CD14-positive monocyte (primary cell): ENCODE data around the gene CIB4. TPM values are rescaled to one million over a fixed set of nuclear protein-coding genes. Genes with fewer than 3 reads are reported as not detected.

Experiments used
- DNase-seq, 3 donors: peaks; one replicate each; pipeline ENCODE4 v3.0.0-alpha.2; 2011 to 2022
- H2AFZ ChIP-seq: 2 replicates; pipeline ENCODE4 v1.6.0; 2012; ENCODE audit warnings: mild to moderate bottlenecking, low read depth, low read length, inconsistent platforms; ENCODE audit not compliant: insufficient read depth, poor library complexity, severe bottlenecking
- H3K27ac ChIP-seq, 2 donors: 1 replicate in 1 of 2; 2 replicates in 1 of 2; pipeline ENCODE4 v1.5.1; 2012 to 2013; ENCODE audit warnings: low read length in 2 of 2, control low read depth in 1 of 2, inconsistent platforms in 1 of 2, low read depth in 1 of 2, mild to moderate bottlenecking in 1 of 2
- H3K27me3 ChIP-seq, 2 donors: one replicate each; pipeline versions ENCODE4 v1.6.0 to v1.6.1; 2011 to 2013; ENCODE audit warnings: low read length in 2 of 2; ENCODE audit not compliant: control insufficient read depth in 2 of 2, insufficient read depth in 2 of 2
- H3K36me3 ChIP-seq, 2 donors: replicated peaks in 1 of 2; 1 replicate in 1 of 2; 2 replicates in 1 of 2; pipeline versions ENCODE4 v1.5.1 to v1.6.1; 2012 to 2013; ENCODE audit warnings: low read length in 2 of 2, control low read depth in 1 of 2, inconsistent platforms in 1 of 2, mild to moderate bottlenecking in 1 of 2; ENCODE audit not compliant: insufficient read depth in 2 of 2, control insufficient read depth in 1 of 2
- H3K4me1 ChIP-seq, 2 donors: 1 replicate in 1 of 2; 2 replicates in 1 of 2; pipeline versions ENCODE4 v1.5.1 to v1.6.1; 2012 to 2013; ENCODE audit warnings: low read length in 2 of 2, control low read depth in 1 of 2, inconsistent platforms in 1 of 2, mild to moderate bottlenecking in 1 of 2, moderate library complexity in 1 of 2; ENCODE audit not compliant: insufficient read depth in 2 of 2, control insufficient read depth in 1 of 2
- H3K4me2 ChIP-seq: replicated peaks from 2 replicates; pipeline ENCODE3; 2012; ENCODE audit warnings: low read length, moderate library complexity, mild to moderate bottlenecking; ENCODE audit not compliant: poor library complexity, severe bottlenecking; ENCODE audit errors: extremely low read depth
- H3K4me3 ChIP-seq, 3 experiments: fragments of 200-600 bp in 1 of 3; sonication (generic) in 1 of 3; replicated peaks in 1 of 3; 1 replicate in 2 of 3; 2 replicates in 1 of 3; pipeline ENCODE4 v1.5.1; 2011 to 2013; ENCODE audit warnings: low read length in 3 of 3, mild to moderate bottlenecking in 3 of 3, control low read depth in 2 of 3, low read depth in 2 of 3, inconsistent platforms in 1 of 3, moderate library complexity in 1 of 3
- H3K79me2 ChIP-seq: 2 replicates; pipeline ENCODE4 v1.6.0; 2012; ENCODE audit warnings: mild to moderate bottlenecking, control low read depth, inconsistent platforms, low read length, moderate library complexity; ENCODE audit not compliant: insufficient read depth
- H3K9ac ChIP-seq: 2 replicates; pipeline ENCODE4 v1.6.0; 2017; ENCODE audit warnings: low read length, mild to moderate bottlenecking; ENCODE audit not compliant: insufficient read depth, poor library complexity, severe bottlenecking
- H3K9me3 ChIP-seq, 2 donors: replicated peaks in 1 of 2; 1 replicate in 1 of 2; 2 replicates in 1 of 2; pipeline versions ENCODE4 v1.5.1 to v1.6.1; 2012 to 2013; ENCODE audit warnings: low read length in 2 of 2, control low read depth in 1 of 2; ENCODE audit not compliant: control insufficient read depth in 1 of 2, insufficient read depth in 1 of 2
- H4K20me1 ChIP-seq: 2 replicates; pipeline ENCODE4 v1.6.0; 2012; ENCODE audit warnings: mild to moderate bottlenecking, low read length, control low read depth, moderate library complexity; ENCODE audit not compliant: insufficient read depth
- H3K27ac Mint-ChIP-seq, 7 donors: one replicate each; pipeline ENCODE4 v1.8.0; 2020; ENCODE audit warnings: mild to moderate bottlenecking in 7 of 7, mixed read lengths in 7 of 7, moderate library complexity in 6 of 7, inconsistent platforms in 2 of 7
- H3K27me3 Mint-ChIP-seq, 3 donors: one replicate each; pipeline ENCODE4 v1.8.0; 2021 to 2022; ENCODE audit warnings: low read depth in 3 of 3, mild to moderate bottlenecking in 3 of 3, mixed read lengths in 3 of 3, moderate library complexity in 3 of 3, inconsistent platforms in 1 of 3
- H3K36me3 Mint-ChIP-seq, 2 donors: one replicate each; pipeline ENCODE4 v1.8.0; 2020; ENCODE audit warnings: mixed read lengths in 2 of 2, inconsistent platforms in 1 of 2, mild to moderate bottlenecking in 1 of 2
- H3K4me1 Mint-ChIP-seq: one replicate; pipeline ENCODE4 v1.8.0; 2020; ENCODE audit warnings: mild to moderate bottlenecking, mixed read lengths
- H3K4me3 Mint-ChIP-seq, 2 donors: one replicate each; pipeline ENCODE4 v1.8.0; 2020; ENCODE audit warnings: mild to moderate bottlenecking in 2 of 2, mixed read lengths in 2 of 2, moderate library complexity in 1 of 2
- H3K9me3 Mint-ChIP-seq, 7 donors: one replicate each; pipeline ENCODE4 v1.8.0; 2020 to 2022; ENCODE audit warnings: mixed read lengths in 7 of 7, mild to moderate bottlenecking in 6 of 7, moderate library complexity in 6 of 7, inconsistent platforms in 2 of 7
- WGBS: methylation state at CpG from one replicate; pipeline ENCODE4 v1.1.5; 2013; ENCODE audit warnings: missing lambda C conversion rate; ENCODE audit not compliant: insufficient coverage; 5-methylcytosine and 5-hydroxymethylcytosine counted together
- intact Hi-C, 2 donors: fragments of 100-400 bp; cut with micrococcal nuclease; formaldehyde crosslinking; loops; one replicate each; pipeline versions ENCODE4 v1.15.0 to v1.15.1; 2023
- polyA plus RNA-seq, 3 donors: library from polyadenylated mRNA; depleted of rRNA in 1 of 3; unstranded in 2 of 3; stranded (reverse) in 1 of 3; fragments of 300-500 nt in 2 of 3; fragments of >200 nt in 1 of 3; fragmentation: Illumina TruSeq in 2 of 3; gene quantifications; 1 replicate in 2 of 3; 2 replicates in 1 of 3; pipeline ENCODE4 v1.2.3, GENCODE V29; 2012 to 2021
- TF ChIP-seq, protein P1 (sequence below): fragments of 200-600 bp; IDR thresholded peaks from one replicate; pipeline ENCODE4 v1.8.0; 2022; ENCODE audit warnings: antibody characterized with exemption, mild to moderate bottlenecking

Gene CIB4
- polyA plus RNA-seq, 3 donors: not detected

DNA sequence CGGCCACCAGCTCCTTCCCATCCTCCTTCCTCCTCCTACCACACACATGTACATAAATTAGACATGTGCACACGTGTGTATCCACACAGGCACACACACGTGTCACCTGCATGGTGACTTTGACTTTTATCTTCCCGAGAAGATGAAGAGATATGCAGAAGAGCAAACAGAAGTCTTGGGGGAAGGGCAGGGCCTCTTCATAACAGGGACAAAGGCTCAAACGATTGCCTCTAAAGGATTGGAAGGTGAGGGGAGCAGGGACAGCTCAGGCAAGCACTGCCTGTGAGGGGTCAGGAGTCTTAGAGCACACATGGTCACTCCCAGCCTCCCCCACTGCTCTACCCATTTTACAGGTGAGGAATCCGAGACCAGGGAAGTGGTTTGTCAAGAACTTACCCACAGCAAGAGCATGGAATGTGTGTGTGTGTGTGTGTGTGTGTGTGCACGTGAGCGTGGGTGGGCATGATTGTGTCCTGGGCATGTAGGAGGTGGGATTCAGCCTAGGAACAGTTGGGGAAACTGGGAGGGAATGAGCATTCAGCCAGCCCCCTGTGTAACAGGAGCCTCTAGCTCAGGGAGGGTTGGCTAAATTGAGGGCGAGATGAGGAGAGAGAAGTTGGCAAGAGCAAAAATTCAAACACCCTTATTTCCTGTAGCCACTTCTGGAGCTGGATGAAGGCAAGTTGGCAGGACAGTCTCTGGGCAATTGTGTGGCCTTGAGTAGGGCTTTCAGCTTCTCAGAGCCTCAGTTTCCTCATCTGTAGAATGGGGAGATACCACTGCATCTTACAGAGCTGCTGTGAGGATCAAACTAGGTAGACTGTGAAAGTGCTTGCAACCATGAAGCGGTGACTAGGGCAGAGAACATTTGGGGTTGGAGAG is 24.2 kb downstream of the CIB4 start:
- Mint-ChIP-seq H3K36me3 (no peaks in the 10 kb centered on the region), H3K9me3 (peaks cover 0 to 2% (median 0%) of the 10 kb centered on the region in 7 donors), H3K27ac (no peak overlapping the region), H3K27me3 (peaks cover 4 to 15% (median 8%) of the 10 kb centered on the region in 3 donors), H3K4me1 (peaks cover 12% of the 10 kb centered on the region), H3K4me3 (no peak overlapping the region)
- Histone ChIP-seq H3K36me3 (no peaks in the 10 kb centered on the region), H3K79me2 (no peaks in the 10 kb centered on the region), H3K4me2 (no peak overlapping the region), H2AFZ (no peak overlapping the region), H3K27me3 (peaks cover 0 to 2% of the 10 kb centered on the region in 2 donors), H3K4me1 (peaks cover 9 to 14% of the 10 kb centered on the region in 2 donors), H3K9ac (no peak overlapping the region), H3K9me3 (no peaks in the 10 kb centered on the region), H4K20me1 (no peaks in the 10 kb centered on the region), H3K27ac (no peak overlapping the region), H3K4me3 (no peak overlapping the region)
- WGBS: 83% methylated on average over 6 of the region's 10 CpGs
- TF ChIP-seq, protein P1, sequence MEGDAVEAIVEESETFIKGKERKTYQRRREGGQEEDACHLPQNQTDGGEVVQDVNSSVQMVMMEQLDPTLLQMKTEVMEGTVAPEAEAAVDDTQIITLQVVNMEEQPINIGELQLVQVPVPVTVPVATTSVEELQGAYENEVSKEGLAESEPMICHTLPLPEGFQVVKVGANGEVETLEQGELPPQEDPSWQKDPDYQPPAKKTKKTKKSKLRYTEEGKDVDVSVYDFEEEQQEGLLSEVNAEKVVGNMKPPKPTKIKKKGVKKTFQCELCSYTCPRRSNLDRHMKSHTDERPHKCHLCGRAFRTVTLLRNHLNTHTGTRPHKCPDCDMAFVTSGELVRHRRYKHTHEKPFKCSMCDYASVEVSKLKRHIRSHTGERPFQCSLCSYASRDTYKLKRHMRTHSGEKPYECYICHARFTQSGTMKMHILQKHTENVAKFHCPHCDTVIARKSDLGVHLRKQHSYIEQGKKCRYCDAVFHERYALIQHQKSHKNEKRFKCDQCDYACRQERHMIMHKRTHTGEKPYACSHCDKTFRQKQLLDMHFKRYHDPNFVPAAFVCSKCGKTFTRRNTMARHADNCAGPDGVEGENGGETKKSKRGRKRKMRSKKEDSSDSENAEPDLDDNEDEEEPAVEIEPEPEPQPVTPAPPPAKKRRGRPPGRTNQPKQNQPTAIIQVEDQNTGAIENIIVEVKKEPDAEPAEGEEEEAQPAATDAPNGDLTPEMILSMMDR: no peak
- no peak for DNase-seq
- intact Hi-C loops: no loop called here

DNA sequence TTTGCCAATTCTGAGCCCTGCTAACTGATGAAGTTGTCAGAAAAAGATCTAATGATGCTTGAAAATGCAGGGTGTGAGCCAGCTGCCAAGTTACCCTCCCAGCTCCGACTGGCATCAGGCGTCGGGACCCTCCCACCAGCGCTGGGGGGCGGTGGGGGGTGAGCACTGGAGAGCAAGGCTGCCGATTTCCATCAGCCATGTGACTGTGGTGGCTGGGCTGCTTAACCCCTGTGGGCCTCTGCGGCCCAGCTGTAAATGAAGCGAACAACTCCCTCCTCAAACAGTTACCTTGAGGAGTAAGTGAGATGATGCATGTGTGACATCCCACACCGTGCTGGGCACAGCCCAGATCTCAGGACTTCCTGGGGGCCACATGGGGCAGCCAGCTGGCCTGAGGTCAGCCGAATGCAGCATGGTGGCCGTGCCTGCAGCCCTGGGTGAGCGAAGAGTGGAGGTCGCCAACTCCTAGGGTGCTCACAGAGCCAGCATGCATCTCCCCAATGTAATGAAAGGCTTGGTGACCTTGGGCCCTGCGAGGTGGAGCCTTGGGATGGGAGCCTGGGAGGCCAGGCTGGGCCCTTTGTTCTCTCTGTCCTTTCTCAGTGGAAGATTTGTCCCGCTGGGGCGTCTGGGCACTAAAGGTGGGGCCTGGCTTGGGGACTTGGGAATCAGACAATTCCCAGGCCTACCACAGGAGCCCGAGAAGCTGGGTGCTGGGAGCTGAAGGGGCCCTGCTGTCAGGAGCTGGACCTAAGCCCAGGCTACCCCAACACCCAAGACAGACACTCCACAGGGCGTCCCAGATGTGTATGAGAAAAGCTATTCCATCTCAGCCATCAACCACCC is 25.1 kb downstream of the CIB4 start:
- Histone ChIP-seq H3K79me2 (no peaks in the 10 kb centered on the region), H3K27ac (no peak overlapping the region), H3K4me3 (no peak overlapping the region), H3K27me3 (peaks cover 0 to 2% of the 10 kb centered on the region in 2 donors), H2AFZ (no peak overlapping the region), H3K36me3 (no peaks in the 10 kb centered on the region), H3K4me2 (no peak overlapping the region), H3K9me3 (no peaks in the 10 kb centered on the region), H3K9ac (no peak overlapping the region), H3K4me1 (peaks cover 9 to 14% of the 10 kb centered on the region in 2 donors), H4K20me1 (no peaks in the 10 kb centered on the region)
- intact Hi-C loops: no loop called here
- Mint-ChIP-seq H3K4me1 (peaks cover 12% of the 10 kb centered on the region), H3K27ac (no peak overlapping the region), H3K27me3 (peaks cover 4 to 13% (median 8%) of the 10 kb centered on the region in 3 donors), H3K36me3 (no peaks in the 10 kb centered on the region), H3K9me3 (peaks cover 0 to 2% (median 0%) of the 10 kb centered on the region in 7 donors), H3K4me3 (no peak overlapping the region)
- DNase-seq: no peak
- 88% methylated on average over 9 of the region's 18 CpGs for WGBS
- TF ChIP-seq, protein P1: no peak
